T-cell (primary cell): Measurements from ENCODE around the gene ANK3. TPM values are rescaled to one million over a fixed set of nuclear protein-coding genes. Genes with fewer than 3 reads are reported as not detected.

Source experiments
- ATAC-seq, 4 experiments: fragments of 200-7000 bp in 3 of 4; fragments of 150-1000 bp in 1 of 4; cut with Tn5 transposase; replicated peaks in 1 of 4; 1 replicate in 3 of 4; 2 replicates in 1 of 4; pipeline ENCODE4 v1.10.0; 2021; ENCODE audit warnings: moderate library complexity in 3 of 4, mild to moderate bottlenecking in 2 of 4, moderate number of reproducible peaks in 1 of 4
- CTCF ChIA-PET, 2 donors: fragments of 300-600 bp; sonication (Branson Sonifier 250); formaldehyde crosslinking; loops; one replicate each; lab custom pipeline; 2022; ENCODE audit warnings: antibody characterized with exemption in 2 of 2; lab: Charles Lee
- POLR2A ChIA-PET, 2 donors: fragments of 300-600 bp; sonication (Branson Sonifier 250); formaldehyde crosslinking; loops; one replicate each; lab custom pipeline; 2022; ENCODE audit warnings: antibody characterized with exemption in 2 of 2; lab: Charles Lee
- DNase-seq, 35 experiments: peaks; one replicate each; pipeline versions ENCODE4 v3.0.0 to v3.0.0-alpha.2; 2013 to 2023
- H3K27ac ChIP-seq: one replicate; pipeline ENCODE4 v1.5.1; 2013; ENCODE audit warnings: low read length
- H3K27me3 ChIP-seq, 2 experiments: replicated peaks in 1 of 2; 1 replicate in 1 of 2; 2 replicates in 1 of 2; pipeline versions ENCODE4 v1.6.1 to v1.7.0; 2013; ENCODE audit warnings: low read length in 1 of 2, mixed read lengths in 1 of 2; ENCODE audit not compliant: control insufficient read depth in 2 of 2, insufficient read depth in 2 of 2; ENCODE audit errors: extremely low read depth in 1 of 2
- H3K36me3 ChIP-seq, 2 donors: 1 replicate in 1 of 2; 2 replicates in 1 of 2; pipeline versions ENCODE4 v1.6.1 to v1.7.0; 2013; ENCODE audit warnings: low read length in 1 of 2; ENCODE audit not compliant: control insufficient read depth in 2 of 2, insufficient read depth in 1 of 2; ENCODE audit errors: extremely low read depth in 1 of 2
- H3K4me1 ChIP-seq, 2 experiments: 1 replicate in 1 of 2; 2 replicates in 1 of 2; pipeline versions ENCODE4 v1.6.1 to v1.7.0; 2013; ENCODE audit warnings: low read length in 2 of 2, mixed read lengths in 1 of 2; ENCODE audit not compliant: insufficient read depth in 2 of 2, control insufficient read depth in 1 of 2; ENCODE audit errors: extremely low read depth in 1 of 2
- H3K4me3 ChIP-seq, 2 donors: 1 replicate in 1 of 2; 2 replicates in 1 of 2; pipeline versions ENCODE4 v1.5.1 to v1.7.0; 2013; ENCODE audit warnings: mild to moderate bottlenecking in 2 of 2, low read length in 1 of 2, moderate library complexity in 1 of 2; ENCODE audit not compliant: control insufficient read depth in 1 of 2; ENCODE audit errors: extremely low read depth in 1 of 2
- H3K9me3 ChIP-seq: 2 replicates; pipeline ENCODE4 v1.7.0; 2013
- H3K27ac Mint-ChIP-seq, 2 donors: one replicate each; pipeline ENCODE4 v1.8.0; 2020 to 2021; ENCODE audit warnings: mild to moderate bottlenecking in 2 of 2, mixed read lengths in 2 of 2
- H3K27me3 Mint-ChIP-seq, 2 donors: one replicate each; pipeline ENCODE4 v1.8.0; 2021 to 2022; ENCODE audit warnings: mixed read lengths in 2 of 2
- H3K36me3 Mint-ChIP-seq: one replicate; pipeline ENCODE4 v1.8.0; 2021; ENCODE audit warnings: mixed read lengths
- H3K4me1 Mint-ChIP-seq, 3 donors: one replicate each; pipeline ENCODE4 v1.8.0; 2020 to 2022; ENCODE audit warnings: mixed read lengths in 3 of 3, mild to moderate bottlenecking in 1 of 3
- H3K4me3 Mint-ChIP-seq, 3 donors: one replicate each; pipeline ENCODE4 v1.8.0; 2020 to 2022; ENCODE audit warnings: mild to moderate bottlenecking in 3 of 3, mixed read lengths in 3 of 3, moderate library complexity in 3 of 3
- H3K9me3 Mint-ChIP-seq, 3 donors: one replicate each; pipeline ENCODE4 v1.8.0; 2020 to 2022; ENCODE audit warnings: mixed read lengths in 3 of 3
- WGBS: methylation state at CpG from one replicate; pipeline ENCODE4 v1.1.5; 2013; ENCODE audit warnings: missing lambda C conversion rate; ENCODE audit not compliant: insufficient coverage; 5-methylcytosine and 5-hydroxymethylcytosine counted together
- total RNA-seq, 35 experiments: library from RNA in 6 of 35; stranded (reverse) in 6 of 35; fragments of 120-200 nt in 1 of 35; gene quantifications; one replicate each; pipeline versions ENCODE4 v1.2.1 to v1.2.4 and lab custom pipeline; 2013 to 2026

Gene ANK3
- total RNA-seq, 5 donors from 2014 or later (not counting 1 experiment from before 2014, with no cell fraction given) = 43.0 to 74.8 (median 56.7) TPM

- H3K4me1 Mint-ChIP-seq = peaks cover 0 to 6% (median 0%) of the 10 kb centered on the region in 3 donors
- H3K4me1 ChIP-seq = no peaks in the 10 kb centered on the region
- ATAC-seq = no peak
- no peaks in the 10 kb centered on the region for H3K36me3 ChIP-seq
- DNase-seq = no peak
- no peaks in the 10 kb centered on the region for H3K9me3 Mint-ChIP-seq
- H3K27me3 Mint-ChIP-seq = no peaks in the 10 kb centered on the region
- H3K27ac ChIP-seq = no peak overlapping the region
- POLR2A ChIA-PET = interaction anchor here in 1 of 2 donors (0.6 kb wide), 2 partner anchors 13 to 38 kb away, joined by 5 to 13 read pairs; no protein-coding TSS in a partner anchor
- no peak overlapping the region for H3K4me3 Mint-ChIP-seq
- H3K4me3 ChIP-seq = no peak overlapping the region
- CTCF ChIA-PET = interaction anchor here in 1 of 2 donors (0.7 kb wide), 1 partner anchor 239 kb away, joined by 4 read pairs; no protein-coding TSS in a partner anchor
- H3K27me3 ChIP-seq = no peaks in the 10 kb centered on the region
- H3K27ac Mint-ChIP-seq = no peak overlapping the region
- H3K9me3 ChIP-seq = no peaks in the 10 kb centered on the region
- peaks cover 9% of the 10 kb centered on the region for H3K36me3 Mint-ChIP-seq
Observed at GRCh38 chr10:60230892-60231291, 158.8 kb downstream of the ANK3 start.

DNA sequence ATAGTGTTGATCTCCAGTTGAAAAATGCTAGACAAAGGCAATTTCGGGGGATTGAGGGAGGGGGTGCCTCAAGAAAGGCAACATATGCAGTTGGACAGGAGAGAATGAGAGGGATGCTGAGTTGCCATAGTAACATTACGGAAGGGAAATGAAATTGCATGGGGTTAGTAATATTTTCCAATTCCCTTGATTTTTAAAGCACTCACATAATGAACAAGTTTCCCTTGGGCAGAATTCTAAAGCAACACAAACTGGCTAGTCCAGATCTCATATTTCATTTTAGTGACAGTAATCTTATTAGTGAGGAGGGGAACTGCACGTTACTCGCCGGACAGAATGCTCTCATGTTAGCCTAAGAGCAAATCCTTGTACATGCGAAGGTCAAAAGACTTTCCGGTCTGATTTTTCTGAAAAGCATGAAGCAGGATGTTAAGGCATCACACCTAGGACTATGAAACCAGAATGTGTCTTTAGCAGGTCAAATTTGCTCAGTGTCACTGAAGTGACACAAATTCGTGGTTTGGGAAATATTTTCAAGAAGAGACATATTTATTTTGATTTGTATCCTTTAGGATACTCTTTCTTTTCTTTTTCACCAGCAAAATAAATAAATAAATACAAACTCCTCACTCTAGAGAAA is 165.5 kb downstream of the ANK3 start:
- CTCF ChIA-PET = interaction anchor here in 1 of 2 donors (0.7 to 1.0 kb wide), 2 partner anchors 13 to 20 kb away, joined by 3 to 4 read pairs; no protein-coding TSS in a partner anchor
- no peaks in the 10 kb centered on the region for H3K9me3 ChIP-seq
- H3K36me3 ChIP-seq = no peaks in the 10 kb centered on the region
- H3K27ac Mint-ChIP-seq = no peak overlapping the region
- DNase-seq (no peak), ATAC-seq (no peak)
- H3K27ac ChIP-seq = no peak overlapping the region
- H3K4me3 ChIP-seq = no peak overlapping the region
- H3K27me3 ChIP-seq = no peaks in the 10 kb centered on the region
- H3K4me3 Mint-ChIP-seq = no peak overlapping the region
- WGBS = 85% methylated on average over 4 of the region's 8 CpGs
- no peaks in the 10 kb centered on the region for H3K36me3 Mint-ChIP-seq
- POLR2A ChIA-PET = interaction anchor here in 1 of 2 donors (0.7 kb wide), 1 partner anchor 50 kb away, joined by 5 read pairs; no protein-coding TSS in a partner anchor
- peaks cover 0 to 8% (median 0%) of the 10 kb centered on the region in 3 donors for H3K4me1 Mint-ChIP-seq
- no peaks in the 10 kb centered on the region for H3K27me3 Mint-ChIP-seq
- H3K9me3 Mint-ChIP-seq = no peaks in the 10 kb centered on the region
- no peaks in the 10 kb centered on the region for H3K4me1 ChIP-seq

GRCh38 chr10:60222047-60222446 is 167.6 kb downstream of the ANK3 start:
- Mint-ChIP-seq H3K27me3 (no peaks in the 10 kb centered on the region), H3K36me3 (no peaks in the 10 kb centered on the region), H3K27ac (no peak overlapping the region), H3K4me1 (peaks cover 6 to 10% (median 7%) of the 10 kb centered on the region in 3 donors), H3K9me3 (no peaks in the 10 kb centered on the region), H3K4me3 (no peak overlapping the region)
- ChIA-PET CTCF (interaction anchor here in 1 of 2 donors (0.7 kb wide), 1 partner anchor 238 kb away, joined by 3 read pairs; no protein-coding TSS in a partner anchor), POLR2A (interaction anchor here in 1 of 2 donors (0.7 kb wide), 1 partner anchor 45 kb away, joined by 4 read pairs; no protein-coding TSS in a partner anchor)
- no peaks in the 10 kb centered on the region for H3K9me3 ChIP-seq
- 100% methylated on average over 1 of the region's 3 CpGs for WGBS
- no peak for ATAC-seq
- no peaks in the 10 kb centered on the region for H3K4me1 ChIP-seq
- no peak for DNase-seq
- no peaks in the 10 kb centered on the region for H3K27me3 ChIP-seq
- H3K36me3 ChIP-seq = no peaks in the 10 kb centered on the region
- no peak overlapping the region for H3K4me3 ChIP-seq
- H3K27ac ChIP-seq = no peak overlapping the region

DNA sequence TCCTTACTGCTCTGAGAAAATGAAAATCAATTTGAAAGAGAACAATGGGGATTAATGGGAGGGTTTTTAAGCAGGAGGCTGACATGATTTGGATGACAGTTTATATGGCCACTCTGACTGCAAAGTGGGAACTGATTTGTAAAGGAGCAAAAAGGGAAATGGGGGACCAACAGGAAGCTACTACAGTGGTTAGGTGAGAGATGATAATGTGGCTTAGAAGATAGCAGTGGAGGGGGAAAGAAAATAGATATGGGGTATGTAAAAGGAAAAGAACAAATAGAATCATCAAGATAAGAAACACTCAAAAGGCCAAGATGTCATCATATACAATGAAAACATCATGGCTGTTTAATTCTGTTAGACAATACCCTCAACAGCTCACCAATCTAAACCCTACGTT is 177.5 kb downstream of the ANK3 start:
- peaks cover 28% of the 10 kb centered on the region for H3K36me3 Mint-ChIP-seq
- no peaks in the 10 kb centered on the region for H3K27me3 ChIP-seq
- no peak overlapping the region for H3K4me3 ChIP-seq
- no peak for DNase-seq
- peaks cover 5 to 9% (median 7%) of the 10 kb centered on the region in 3 donors for H3K9me3 Mint-ChIP-seq
- peaks cover 42 to 47% (median 46%) of the 10 kb centered on the region in 3 donors for H3K4me1 Mint-ChIP-seq
- H3K27me3 Mint-ChIP-seq = no peaks in the 10 kb centered on the region
- H3K4me3 Mint-ChIP-seq = no peak overlapping the region
- peaks cover 2% of the 10 kb centered on the region for H3K9me3 ChIP-seq
- no peaks in the 10 kb centered on the region for H3K36me3 ChIP-seq
- WGBS = no CpG with 5 or more reads among the region's 1 CpG
- ChIA-PET CTCF (interaction anchor here (0.7 kb wide), 2 partner anchors 509 to 557 kb away, joined by 6 read pairs; no protein-coding TSS in a partner anchor), POLR2A (interaction anchor here (0.7 kb wide), 2 partner anchors 254 to 1569 kb away, joined by 4 to 13 read pairs; no protein-coding TSS in a partner anchor)
- ATAC-seq = no peak
- H3K27ac Mint-ChIP-seq = no peak overlapping the region
- no peak overlapping the region for H3K27ac ChIP-seq
- peaks cover 0 to 4% of the 10 kb centered on the region in 2 experiments for H3K4me1 ChIP-seq

- Mint-ChIP-seq H3K36me3 (peaks cover 28% of the 10 kb centered on the region), H3K9me3 (peaks cover 5 to 9% (median 7%) of the 10 kb centered on the region in 3 donors), H3K4me1 (peaks cover 24 to 36% (median 29%) of the 10 kb centered on the region in 3 donors), H3K27ac (peak overlapping the region; percentile 12 to 66), H3K4me3 (peak overlapping the region in 1 of 3 donors; percentile 28), H3K27me3 (no peaks in the 10 kb centered on the region)
- Histone ChIP-seq H3K27me3 (no peaks in the 10 kb centered on the region), H3K9me3 (peaks cover 2% of the 10 kb centered on the region), H3K4me1 (peaks cover 0 to 4% of the 10 kb centered on the region in 2 experiments), H3K27ac (no peak overlapping the region), H3K4me3 (no peak overlapping the region), H3K36me3 (no peaks in the 10 kb centered on the region)
- 10% methylated on average over 4 of the region's 7 CpGs for WGBS
- CTCF ChIA-PET = no interaction called here
- DNase-seq = no peak
- ATAC-seq = peak in 2 of 4 experiments; percentile 13 to 37
- POLR2A ChIA-PET = interaction anchor here in 1 of 2 donors (0.5 kb wide), 1 partner anchor 1728 kb away, joined by 6 read pairs; no protein-coding TSS in a partner anchor
Observed at GRCh38 chr10:60209874-60210570, 179.7 kb downstream of the ANK3 start.

GRCh38 chr10:60208676-60209269 is 180.9 kb downstream of the ANK3 start:
- Histone ChIP-seq H3K27me3 (no peaks in the 10 kb centered on the region), H3K27ac (no peak overlapping the region), H3K36me3 (no peaks in the 10 kb centered on the region), H3K4me3 (no peak overlapping the region), H3K4me1 (peaks cover 0 to 4% of the 10 kb centered on the region in 2 experiments), H3K9me3 (peaks cover 2% of the 10 kb centered on the region)
- DNase-seq = peak in 1 of 35 experiments; percentile 5
- no CpG with 5 or more reads among the region's 4 CpGs for WGBS
- peaks cover 28% of the 10 kb centered on the region for H3K36me3 Mint-ChIP-seq
- H3K27ac Mint-ChIP-seq = no peak overlapping the region
- H3K4me3 Mint-ChIP-seq = no peak overlapping the region
- peaks cover 5 to 9% (median 7%) of the 10 kb centered on the region in 3 donors for H3K9me3 Mint-ChIP-seq
- peaks cover 23 to 34% (median 27%) of the 10 kb centered on the region in 3 donors for H3K4me1 Mint-ChIP-seq
- H3K27me3 Mint-ChIP-seq = no peaks in the 10 kb centered on the region
- POLR2A ChIA-PET = no interaction called here
- CTCF ChIA-PET = interaction anchor here in 1 of 2 donors (0.5 to 1.2 kb wide), 2 partner anchors 107 to 109 kb away, joined by 3 read pairs; no protein-coding TSS in a partner anchor
- no peak for ATAC-seq
